T47D (cell line): ENCODE measurements around the gene RBP5.
"Not testable (repeated sequence)": the region's sequence is repeated elsewhere in the genome, so short reads cannot be mapped to it uniquely, and the experiment has no call there.

Experiments
- DNase-seq, 2 experiments: peaks; one replicate each; pipeline versions ENCODE4 v3.0.0 to v3.0.0-alpha.2; 2011 to 2012; ENCODE audit warnings: low read depth in 1 of 2, low spot score in 1 of 2
- JUND ChIP-seq: IDR thresholded peaks from 2 replicates; pipeline ENCODE4 v1.6.1; 2012; ENCODE audit warnings: low read depth
- in situ Hi-C: cut with HindIII; loops from 2 replicates; pipeline ENCODE4 v1.10.0; 2016; ENCODE audit warnings: low sequenced_read_pairs, low pct_unique_long_range_greater_than_20kb

RBP5 gene

GRCh38 chr12:7113389-7113871, 15.3 kb downstream of the RBP5 start:
- TF ChIP-seq JUND = no peak
- in situ Hi-C loops = no loop called here
- no peak for DNase-seq

- in situ Hi-C loops = no loop called here
- no peak for DNase-seq
- no peak for TF ChIP-seq JUND
Observed at GRCh38 chr12:7112041-7112440, 16.6 kb downstream of the RBP5 start.

GRCh38 chr12:7110661-7111060, 18.0 kb downstream of the RBP5 start:
- DNase-seq = no peak
- no peak for TF ChIP-seq JUND
- in situ Hi-C loops = no loop called here

- DNase-seq = no peak
- in situ Hi-C loops = no loop called here
- no peak for TF ChIP-seq JUND
Observed at GRCh38 chr12:7109572-7109920, 19.1 kb downstream of the RBP5 start.

- no peak for TF ChIP-seq JUND
- in situ Hi-C loops = no loop called here
- DNase-seq = peak in 1 of 2 experiments; percentile 68
Observed at GRCh38 chr12:7108796-7109571, 19.7 kb downstream of the RBP5 start, which contains the start of gene C1RL. Gene C1RL (minus strand): TSS chr12:7109214. CDS start chr12:7109180, 34 bp downstream.

GRCh38 chr12:7108003-7108795, 20.5 kb downstream of the RBP5 start:
- peak in 1 of 2 experiments; percentile 48 for DNase-seq
- in situ Hi-C loops = no loop called here
- no peak for TF ChIP-seq JUND

- in situ Hi-C loops = no loop called here
- DNase-seq = no peak
- TF ChIP-seq JUND = no peak
Observed at GRCh38 chr12:7107636-7108002, 21.1 kb downstream of the RBP5 start.

- in situ Hi-C loops, DNase-seq: not testable (repeated sequence)
Observed at GRCh38 chr12:7107181-7107580, 21.5 kb downstream of the RBP5 start.

- in situ Hi-C loops = no loop called here
- no peak for TF ChIP-seq JUND
- DNase-seq = no peak
Observed at GRCh38 chr12:7106082-7106481, 22.6 kb downstream of the RBP5 start.

GRCh38 chr12:7103837-7104584, 24.7 kb downstream of the RBP5 start:
- in situ Hi-C loops = no loop called here
- TF ChIP-seq JUND = no peak
- DNase-seq = no peak

- no peak for TF ChIP-seq JUND
- in situ Hi-C loops = no loop called here
- no peak for DNase-seq
Observed at GRCh38 chr12:7102582-7102981, 26.1 kb downstream of the RBP5 start.

GRCh38 chr12:7101694-7102131, 27.0 kb downstream of the RBP5 start:
- no peak for DNase-seq
- no peak for TF ChIP-seq JUND
- in situ Hi-C loops = no loop called here

- no peak for TF ChIP-seq JUND
- in situ Hi-C loops = no loop called here
- no peak for DNase-seq
Observed at GRCh38 chr12:7101047-7101693, 27.5 kb downstream of the RBP5 start.
